Articular chondrocyte of knee joint (primary cell): Measurements from ENCODE around the gene TCF3. TPM values are rescaled to one million over a fixed set of nuclear protein-coding genes. Genes with fewer than 3 reads are reported as not detected.

ENCODE experiments used
- small RNA-seq: library from RNA; depleted of rRNA; stranded (forward); fragments of <200 nt; gene quantifications from one replicate; pipeline ENCODE3, GENCODE V24; 2012
- total RNA-seq: library from RNA; depleted of rRNA; stranded (reverse); fragments of >200 nt; gene quantifications from 2 replicates; pipeline ENCODE4 v1.2.3, GENCODE V29; 2012

Gene TCF3
- 37.9 and 41.0 TPM in 2 replicates for total RNA-seq

GRCh38 chr19:1652471-1653299 is at the start of gene TCF3:
Gene TCF3, minus strand, starts transcription at chr19:1652615. Its CDS starts 2,367 bp downstream, at chr19:1650248.

GRCh38 chr19:1605236-1606137 is 46.9 kb downstream of the TCF3 start, which contains the start of gene UQCR11:
Gene UQCR11, minus strand, starts transcription at chr19:1605462. Its CDS starts 53 bp downstream, at chr19:1605409.

GRCh38 chr19:1592755-1593500 is 59.5 kb downstream of the TCF3 start, which contains the start of gene MBD3:
Gene MBD3, minus strand, starts transcription at chr19:1592865. Its CDS starts 234 bp downstream, at chr19:1592631.

GRCh38 chr19:1568320-1569019 is 83.9 kb downstream of the TCF3 start, which contains the start of gene MEX3D:
Gene MEX3D, minus strand, starts transcription at chr19:1568325. Its CDS starts 267 bp downstream, at chr19:1568058.

Small RNA genes lying within 50 kb of the gene (small RNA-seq; reads per million reads assigned to genes)
- gene AC005943.2, result not detected
- gene RN7SL477P, result not detected
- gene RNU6-1223P, result not detected

Other genes starting within 250 kb of the TCF3 start
- 43.3 and 44.7 TPM in 2 replicates for gene DAZAP1, start 245.0 kb downstream of the TCF3 start, total RNA-seq
- gene RPS15, start 214.2 kb downstream of the TCF3 start, total RNA-seq, result 403 and 464 TPM in 2 replicates
- gene APC2, start 202.5 kb downstream of the TCF3 start, total RNA-seq, result 0.11 and 0.26 TPM in 2 replicates
- gene C19orf25, start 173.4 kb downstream of the TCF3 start, total RNA-seq, result 20.3 and 24.0 TPM in 2 replicates
- 0.78 and 1.8 TPM in 2 replicates for gene PCSK4, start 162.3 kb downstream of the TCF3 start, total RNA-seq
- 1.3 and 1.4 TPM in 2 replicates for gene REEP6, start 161.4 kb downstream of the TCF3 start, total RNA-seq
- gene ADAMTSL5, start 139.6 kb downstream of the TCF3 start, total RNA-seq, result 2.6 and 4.2 TPM in 2 replicates
- gene PLK5, start 128.5 kb downstream of the TCF3 start, total RNA-seq, result not detected in 2 replicates
- gene MEX3D, start 84.3 kb downstream of the TCF3 start, total RNA-seq, result 16.9 and 20.1 TPM in 2 replicates
- gene MBD3, start 59.8 kb downstream of the TCF3 start, total RNA-seq, result 53.3 and 54.6 TPM in 2 replicates
- gene UQCR11, start 47.2 kb downstream of the TCF3 start, total RNA-seq, result 30.5 and 34.6 TPM in 2 replicates
- not detected in 2 replicates for gene ONECUT3, start 100.9 kb upstream of the TCF3 start, total RNA-seq
- gene ATP8B3, start 159.7 kb upstream of the TCF3 start, total RNA-seq, result 3.5 and 3.8 TPM in 2 replicates
- 6.5 and 6.6 TPM in 2 replicates for gene REXO1, start 195.9 kb upstream of the TCF3 start, total RNA-seq
- 3.5 and 4.6 TPM in 2 replicates for gene KLF16, start 211.0 kb upstream of the TCF3 start, total RNA-seq
- 45.9 and 46.7 TPM in 2 replicates for gene ABHD17A, start 232.9 kb upstream of the TCF3 start, total RNA-seq